ENCODE data around the gene SLC8B1. TPM values are rescaled to one million over a fixed set of nuclear protein-coding genes. Genes with fewer than 3 reads are reported as not detected.
A peak's percentile ranks its signal among the peaks of the same experiment; 100 is the strongest.

Gene SLC8B1
- polyA plus RNA-seq, 3 donors: 21.6 to 46.0 (median 32.4) TPM

DNA sequence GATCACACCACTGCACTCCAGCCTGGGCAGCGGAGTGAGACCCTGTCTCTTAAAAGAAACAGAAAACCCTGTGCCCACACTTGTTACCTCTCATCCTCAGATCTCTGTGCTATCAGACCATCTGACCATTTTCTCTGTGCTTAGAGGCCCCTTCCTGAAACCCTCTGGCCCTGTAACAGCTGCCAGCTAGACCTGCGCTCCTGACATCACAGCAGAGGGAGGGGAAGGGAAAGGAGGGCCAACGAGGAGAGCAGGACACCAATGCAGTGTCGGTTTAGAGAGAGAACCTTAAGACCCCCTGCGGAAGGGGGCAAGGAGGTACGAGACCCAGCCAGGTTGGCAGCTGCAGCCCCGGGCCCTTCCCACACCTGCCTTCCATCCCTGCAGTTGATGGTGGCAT, 42.4 kb downstream of the SLC8B1 start:
- intact Hi-C loops (cut with micrococcal nuclease): no loop called here
- peaks cover 98 to 100% of the 10 kb centered on the region in 2 donors for H3K36me3 ChIP-seq (replicated peaks in 1 of 2; ENCODE audit: control insufficient read depth in 1 of 2, insufficient read depth in 2 of 2, low read length in 2 of 2)
- Mint-ChIP-seq H3K9me3 (peaks cover 0 to 3% (median 0%) of the 10 kb centered on the region in 7 donors), H3K36me3 (peaks cover 86 to 100% of the 10 kb centered on the region in 2 donors), H3K27me3 (ENCODE audit: low read depth in 3 of 3) (peaks cover 0 to 2% (median 0%) of the 10 kb centered on the region in 3 donors), H3K27ac (no peak overlapping the region), H3K4me1 (peaks cover under 1% of the 10 kb centered on the region), H3K4me3 (no peak overlapping the region)
- no peaks in the 10 kb centered on the region for H3K9me3 ChIP-seq (replicated peaks in 1 of 2; ENCODE audit: control insufficient read depth in 1 of 2, insufficient read depth in 1 of 2, low read length in 2 of 2)
- H3K79me2 ChIP-seq (ENCODE audit: insufficient read depth, low read length): no peaks in the 10 kb centered on the region
- H4K20me1 ChIP-seq (ENCODE audit: insufficient read depth, low read length): peaks cover 18% of the 10 kb centered on the region
- H3K9ac ChIP-seq (ENCODE audit: insufficient read depth, low read length, poor library complexity, severe bottlenecking): no peak overlapping the region
- H3K4me2 ChIP-seq (replicated peaks; ENCODE audit: extremely low read depth, low read length, poor library complexity, severe bottlenecking): no peak overlapping the region
- TF ChIP-seq, protein P1, sequence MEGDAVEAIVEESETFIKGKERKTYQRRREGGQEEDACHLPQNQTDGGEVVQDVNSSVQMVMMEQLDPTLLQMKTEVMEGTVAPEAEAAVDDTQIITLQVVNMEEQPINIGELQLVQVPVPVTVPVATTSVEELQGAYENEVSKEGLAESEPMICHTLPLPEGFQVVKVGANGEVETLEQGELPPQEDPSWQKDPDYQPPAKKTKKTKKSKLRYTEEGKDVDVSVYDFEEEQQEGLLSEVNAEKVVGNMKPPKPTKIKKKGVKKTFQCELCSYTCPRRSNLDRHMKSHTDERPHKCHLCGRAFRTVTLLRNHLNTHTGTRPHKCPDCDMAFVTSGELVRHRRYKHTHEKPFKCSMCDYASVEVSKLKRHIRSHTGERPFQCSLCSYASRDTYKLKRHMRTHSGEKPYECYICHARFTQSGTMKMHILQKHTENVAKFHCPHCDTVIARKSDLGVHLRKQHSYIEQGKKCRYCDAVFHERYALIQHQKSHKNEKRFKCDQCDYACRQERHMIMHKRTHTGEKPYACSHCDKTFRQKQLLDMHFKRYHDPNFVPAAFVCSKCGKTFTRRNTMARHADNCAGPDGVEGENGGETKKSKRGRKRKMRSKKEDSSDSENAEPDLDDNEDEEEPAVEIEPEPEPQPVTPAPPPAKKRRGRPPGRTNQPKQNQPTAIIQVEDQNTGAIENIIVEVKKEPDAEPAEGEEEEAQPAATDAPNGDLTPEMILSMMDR (IDR thresholded peaks at IDR 0.05): no peak
- H3K27me3 ChIP-seq (ENCODE audit: control insufficient read depth in 2 of 2, insufficient read depth in 2 of 2, low read length in 2 of 2): no peaks in the 10 kb centered on the region
- no peak overlapping the region for H3K4me3 ChIP-seq (replicated peaks in 1 of 3; ENCODE audit: low read depth in 2 of 3, low read length in 3 of 3)
- H3K27ac ChIP-seq (ENCODE audit: low read depth in 1 of 2, low read length in 2 of 2): no peak overlapping the region
- H2AFZ ChIP-seq (ENCODE audit: insufficient read depth, low read depth, low read length, poor library complexity, severe bottlenecking): no peak overlapping the region
- DNase-seq: no peak
- WGBS (ENCODE audit: insufficient coverage): 90% methylated on average over 2 of the region's 7 CpGs
- H3K4me1 ChIP-seq (ENCODE audit: control insufficient read depth in 1 of 2, insufficient read depth in 2 of 2, low read length in 2 of 2): no peaks in the 10 kb centered on the region

DNA sequence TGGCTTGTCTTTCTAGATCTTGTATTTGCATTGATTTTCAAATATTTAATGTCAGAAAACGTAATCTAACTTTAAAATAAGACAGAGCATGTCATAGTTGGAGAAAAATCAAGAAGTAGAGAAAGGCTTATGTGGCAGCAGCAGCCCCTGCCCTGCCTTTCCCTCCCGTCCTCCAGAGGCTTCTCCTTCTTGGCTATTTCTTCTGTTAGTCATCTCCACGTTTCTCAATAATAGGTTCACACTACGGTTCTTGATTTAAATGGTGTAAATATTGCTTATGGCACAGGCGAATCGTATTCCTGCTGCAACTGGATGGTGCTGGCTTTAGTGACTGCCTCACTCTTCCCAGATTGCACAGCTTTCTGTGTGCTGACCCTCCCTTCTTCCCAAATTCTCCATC, 42.8 kb downstream of the SLC8B1 start:
- DNase-seq: no peak
- peaks cover 0 to 2% (median 0%) of the 10 kb centered on the region in 3 donors for H3K27me3 Mint-ChIP-seq (ENCODE audit: low read depth in 3 of 3)
- TF ChIP-seq, protein P1 (IDR thresholded peaks at IDR 0.05): no peak
- peak overlapping the region in 1 of 7 donors; percentile 34 for H3K27ac Mint-ChIP-seq
- peaks cover 86 to 99% of the 10 kb centered on the region in 2 donors for H3K36me3 Mint-ChIP-seq
- H3K4me1 ChIP-seq (ENCODE audit: control insufficient read depth in 1 of 2, insufficient read depth in 2 of 2, low read length in 2 of 2): no peaks in the 10 kb centered on the region
- H3K4me3 Mint-ChIP-seq: no peak overlapping the region
- H3K79me2 ChIP-seq (ENCODE audit: insufficient read depth, low read length): no peaks in the 10 kb centered on the region
- no peaks in the 10 kb centered on the region for H3K27me3 ChIP-seq (ENCODE audit: control insufficient read depth in 2 of 2, insufficient read depth in 2 of 2, low read length in 2 of 2)
- H2AFZ ChIP-seq (ENCODE audit: insufficient read depth, low read depth, low read length, poor library complexity, severe bottlenecking): no peak overlapping the region
- H3K36me3 ChIP-seq (replicated peaks in 1 of 2; ENCODE audit: control insufficient read depth in 1 of 2, insufficient read depth in 2 of 2, low read length in 2 of 2): peaks cover 98 to 100% of the 10 kb centered on the region in 2 donors
- intact Hi-C loops (cut with micrococcal nuclease): no loop called here
- H3K9me3 ChIP-seq (replicated peaks in 1 of 2; ENCODE audit: control insufficient read depth in 1 of 2, insufficient read depth in 1 of 2, low read length in 2 of 2): no peaks in the 10 kb centered on the region
- WGBS (ENCODE audit: insufficient coverage): no CpG with 5 or more reads among the region's 6 CpGs
- H3K4me2 ChIP-seq (replicated peaks; ENCODE audit: extremely low read depth, low read length, poor library complexity, severe bottlenecking): no peak overlapping the region
- H3K27ac ChIP-seq (ENCODE audit: low read depth in 1 of 2, low read length in 2 of 2): no peak overlapping the region
- H3K4me3 ChIP-seq (replicated peaks in 1 of 3; ENCODE audit: low read depth in 2 of 3, low read length in 3 of 3): no peak overlapping the region
- no peak overlapping the region for H3K9ac ChIP-seq (ENCODE audit: insufficient read depth, low read length, poor library complexity, severe bottlenecking)
- no peaks in the 10 kb centered on the region for H3K4me1 Mint-ChIP-seq
- H3K9me3 Mint-ChIP-seq: peaks cover 0 to 1% (median 0%) of the 10 kb centered on the region in 7 donors
- peaks cover 13% of the 10 kb centered on the region for H4K20me1 ChIP-seq (ENCODE audit: insufficient read depth, low read length)
